GM12878 (cell line): ENCODE measurements around the gene ZBTB16.

Source experiments
- POLR2AphosphoS5 ChIP-seq: IDR thresholded peaks from 2 replicates; pipeline ENCODE4 v1.6.1; 2011; ENCODE audit warnings: mild to moderate bottlenecking, low read length, inconsistent platforms
- TF ChIP-seq, protein P1 (sequence below): fragments of 450-650 bp; IDR thresholded peaks from 2 replicates; pipeline ENCODE4 v1.6.1; 2017; ENCODE audit warnings: antibody characterized with exemption, mild to moderate bottlenecking, moderate library complexity
- TF ChIP-seq, protein P2 (sequence below): fragments of 450-650 bp; IDR thresholded peaks from 2 replicates; pipeline ENCODE4 v1.6.1; 2016; ENCODE audit warnings: mild to moderate bottlenecking

DNA sequence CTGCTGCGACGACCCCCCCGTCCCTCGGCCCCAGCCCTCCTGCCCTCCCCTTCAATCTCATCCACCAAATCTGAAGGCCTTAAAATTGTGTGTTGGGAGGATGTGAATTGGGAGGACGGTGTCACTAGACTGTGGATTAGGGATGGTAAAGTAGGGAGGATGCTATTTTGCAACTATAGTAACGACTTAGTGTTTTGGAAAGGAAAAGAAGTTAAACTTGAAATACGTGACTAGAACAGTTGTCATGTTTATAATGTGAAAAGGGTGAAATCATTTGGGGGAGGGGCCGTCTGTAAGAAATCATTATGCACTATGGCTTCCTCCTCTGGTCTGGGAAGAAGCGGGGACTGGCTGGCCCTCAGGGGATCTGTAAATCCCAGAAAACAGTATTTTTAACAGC is 193.3 kb downstream of the ZBTB16 start:
- no peak for TF ChIP-seq POLR2AphosphoS5
- TF ChIP-seq, protein P1, sequence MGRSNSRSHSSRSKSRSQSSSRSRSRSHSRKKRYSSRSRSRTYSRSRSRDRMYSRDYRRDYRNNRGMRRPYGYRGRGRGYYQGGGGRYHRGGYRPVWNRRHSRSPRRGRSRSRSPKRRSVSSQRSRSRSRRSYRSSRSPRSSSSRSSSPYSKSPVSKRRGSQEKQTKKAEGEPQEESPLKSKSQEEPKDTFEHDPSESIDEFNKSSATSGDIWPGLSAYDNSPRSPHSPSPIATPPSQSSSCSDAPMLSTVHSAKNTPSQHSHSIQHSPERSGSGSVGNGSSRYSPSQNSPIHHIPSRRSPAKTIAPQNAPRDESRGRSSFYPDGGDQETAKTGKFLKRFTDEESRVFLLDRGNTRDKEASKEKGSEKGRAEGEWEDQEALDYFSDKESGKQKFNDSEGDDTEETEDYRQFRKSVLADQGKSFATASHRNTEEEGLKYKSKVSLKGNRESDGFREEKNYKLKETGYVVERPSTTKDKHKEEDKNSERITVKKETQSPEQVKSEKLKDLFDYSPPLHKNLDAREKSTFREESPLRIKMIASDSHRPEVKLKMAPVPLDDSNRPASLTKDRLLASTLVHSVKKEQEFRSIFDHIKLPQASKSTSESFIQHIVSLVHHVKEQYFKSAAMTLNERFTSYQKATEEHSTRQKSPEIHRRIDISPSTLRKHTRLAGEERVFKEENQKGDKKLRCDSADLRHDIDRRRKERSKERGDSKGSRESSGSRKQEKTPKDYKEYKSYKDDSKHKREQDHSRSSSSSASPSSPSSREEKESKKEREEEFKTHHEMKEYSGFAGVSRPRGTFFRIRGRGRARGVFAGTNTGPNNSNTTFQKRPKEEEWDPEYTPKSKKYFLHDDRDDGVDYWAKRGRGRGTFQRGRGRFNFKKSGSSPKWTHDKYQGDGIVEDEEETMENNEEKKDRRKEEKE: no peak
- TF ChIP-seq, protein P2, sequence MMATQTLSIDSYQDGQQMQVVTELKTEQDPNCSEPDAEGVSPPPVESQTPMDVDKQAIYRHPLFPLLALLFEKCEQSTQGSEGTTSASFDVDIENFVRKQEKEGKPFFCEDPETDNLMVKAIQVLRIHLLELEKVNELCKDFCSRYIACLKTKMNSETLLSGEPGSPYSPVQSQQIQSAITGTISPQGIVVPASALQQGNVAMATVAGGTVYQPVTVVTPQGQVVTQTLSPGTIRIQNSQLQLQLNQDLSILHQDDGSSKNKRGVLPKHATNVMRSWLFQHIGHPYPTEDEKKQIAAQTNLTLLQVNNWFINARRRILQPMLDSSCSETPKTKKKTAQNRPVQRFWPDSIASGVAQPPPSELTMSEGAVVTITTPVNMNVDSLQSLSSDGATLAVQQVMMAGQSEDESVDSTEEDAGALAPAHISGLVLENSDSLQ: no peak
